Prostate gland (tissue), 2 donors: ENCODE data around the gene CDKL4.

ENCODE experiments used
- POLR2A ChIP-seq: fragments of 450-650 bp; IDR thresholded peaks from one replicate; pipeline ENCODE4 v1.6.1; 2016; ENCODE audit warnings: antibody characterized with exemption, mild to moderate bottlenecking
- POLR2AphosphoS5 ChIP-seq: sonication (generic); formaldehyde crosslinking; IDR thresholded peaks from one replicate; pipeline ENCODE4 v1.6.1; 2017; ENCODE audit warnings: antibody characterized with exemption
- TF ChIP-seq, protein P1 (sequence below), 4 experiments: fragments of 200-600 bp in 2 of 4; fragments of 450-650 bp in 2 of 4; sonication (generic) in 2 of 4; IDR thresholded peaks; 1 replicate in 3 of 4; 2 replicates in 1 of 4; pipeline ENCODE4 v1.5.1; 2016 to 2019; ENCODE audit warnings: antibody characterized with exemption in 4 of 4, mild to moderate bottlenecking in 2 of 4, moderate library complexity in 2 of 4

DNA sequence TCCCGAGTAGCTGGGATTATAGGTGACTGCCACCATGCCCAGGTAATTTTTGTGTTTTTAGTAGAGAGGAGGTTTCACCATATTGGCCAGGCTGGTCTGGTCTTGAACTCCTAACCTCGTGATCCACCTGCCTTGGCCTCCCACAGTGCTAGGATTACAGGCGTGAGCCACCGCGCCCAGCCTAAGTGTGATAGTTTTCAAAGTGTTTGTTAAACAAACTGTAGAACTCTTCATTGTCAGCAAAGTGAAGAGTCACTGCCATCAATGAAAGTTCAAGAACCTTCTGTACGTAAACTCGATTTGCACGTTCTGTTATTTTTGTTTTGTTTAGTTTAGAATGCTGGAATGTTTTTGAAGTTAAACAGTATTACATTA, 104.9 kb downstream of the CDKL4 start:
- no peak for TF ChIP-seq POLR2A
- TF ChIP-seq, protein P1, sequence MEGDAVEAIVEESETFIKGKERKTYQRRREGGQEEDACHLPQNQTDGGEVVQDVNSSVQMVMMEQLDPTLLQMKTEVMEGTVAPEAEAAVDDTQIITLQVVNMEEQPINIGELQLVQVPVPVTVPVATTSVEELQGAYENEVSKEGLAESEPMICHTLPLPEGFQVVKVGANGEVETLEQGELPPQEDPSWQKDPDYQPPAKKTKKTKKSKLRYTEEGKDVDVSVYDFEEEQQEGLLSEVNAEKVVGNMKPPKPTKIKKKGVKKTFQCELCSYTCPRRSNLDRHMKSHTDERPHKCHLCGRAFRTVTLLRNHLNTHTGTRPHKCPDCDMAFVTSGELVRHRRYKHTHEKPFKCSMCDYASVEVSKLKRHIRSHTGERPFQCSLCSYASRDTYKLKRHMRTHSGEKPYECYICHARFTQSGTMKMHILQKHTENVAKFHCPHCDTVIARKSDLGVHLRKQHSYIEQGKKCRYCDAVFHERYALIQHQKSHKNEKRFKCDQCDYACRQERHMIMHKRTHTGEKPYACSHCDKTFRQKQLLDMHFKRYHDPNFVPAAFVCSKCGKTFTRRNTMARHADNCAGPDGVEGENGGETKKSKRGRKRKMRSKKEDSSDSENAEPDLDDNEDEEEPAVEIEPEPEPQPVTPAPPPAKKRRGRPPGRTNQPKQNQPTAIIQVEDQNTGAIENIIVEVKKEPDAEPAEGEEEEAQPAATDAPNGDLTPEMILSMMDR (IDR thresholded peaks at IDR 0.05): no peak
- TF ChIP-seq POLR2AphosphoS5: no peak
